ENCODE data around the gene ERICH2.

- TF ChIP-seq POLR2A (IDR thresholded peaks at IDR 0.05; ENCODE audit: low read depth, low read length) = no peak
- TF ChIP-seq, protein P1, sequence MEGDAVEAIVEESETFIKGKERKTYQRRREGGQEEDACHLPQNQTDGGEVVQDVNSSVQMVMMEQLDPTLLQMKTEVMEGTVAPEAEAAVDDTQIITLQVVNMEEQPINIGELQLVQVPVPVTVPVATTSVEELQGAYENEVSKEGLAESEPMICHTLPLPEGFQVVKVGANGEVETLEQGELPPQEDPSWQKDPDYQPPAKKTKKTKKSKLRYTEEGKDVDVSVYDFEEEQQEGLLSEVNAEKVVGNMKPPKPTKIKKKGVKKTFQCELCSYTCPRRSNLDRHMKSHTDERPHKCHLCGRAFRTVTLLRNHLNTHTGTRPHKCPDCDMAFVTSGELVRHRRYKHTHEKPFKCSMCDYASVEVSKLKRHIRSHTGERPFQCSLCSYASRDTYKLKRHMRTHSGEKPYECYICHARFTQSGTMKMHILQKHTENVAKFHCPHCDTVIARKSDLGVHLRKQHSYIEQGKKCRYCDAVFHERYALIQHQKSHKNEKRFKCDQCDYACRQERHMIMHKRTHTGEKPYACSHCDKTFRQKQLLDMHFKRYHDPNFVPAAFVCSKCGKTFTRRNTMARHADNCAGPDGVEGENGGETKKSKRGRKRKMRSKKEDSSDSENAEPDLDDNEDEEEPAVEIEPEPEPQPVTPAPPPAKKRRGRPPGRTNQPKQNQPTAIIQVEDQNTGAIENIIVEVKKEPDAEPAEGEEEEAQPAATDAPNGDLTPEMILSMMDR (IDR thresholded peaks at IDR 0.05; ENCODE audit: extremely low read depth in 1 of 2, insufficient read depth in 1 of 2, low read depth in 1 of 2, low read length in 2 of 2) = no peak
- no peak for TF ChIP-seq POLR2AphosphoS5 (IDR thresholded peaks at IDR 0.05; ENCODE audit: insufficient read depth, low read depth, low read length)
- TF ChIP-seq MYC (IDR thresholded peaks at IDR 0.05; ENCODE audit: low read depth, low read length) = no peak
- TF ChIP-seq, protein P2, sequence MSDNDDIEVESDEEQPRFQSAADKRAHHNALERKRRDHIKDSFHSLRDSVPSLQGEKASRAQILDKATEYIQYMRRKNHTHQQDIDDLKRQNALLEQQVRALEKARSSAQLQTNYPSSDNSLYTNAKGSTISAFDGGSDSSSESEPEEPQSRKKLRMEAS (IDR thresholded peaks at IDR 0.05; ENCODE audit: insufficient read depth, insufficient read length) = no peak
- no peak for TF ChIP-seq EZH2 (IDR thresholded peaks at IDR 0.05; ENCODE audit: borderline replicate concordance, low read depth, low read length, severe bottlenecking)
- no peak for TF ChIP-seq JUN (IDR thresholded peaks at IDR 0.05; ENCODE audit: borderline replicate concordance, insufficient read depth, insufficient read length, low read depth)
- no peak for TF ChIP-seq GATA2 (IDR thresholded peaks at IDR 0.05; ENCODE audit: insufficient read depth, insufficient read length, low read depth, low read length)
Measured at GRCh38 chr2:170779304-170779703, 9.1 kb downstream of the ERICH2 start.
